ENCODE measurements around the gene MAST2. TPM values are rescaled to one million over a fixed set of nuclear protein-coding genes. Genes with fewer than 3 reads are reported as not detected.

The MAST2 gene
- total and polyA plus RNA-seq, 9 of the 15 experiments (the other 6 are each of a cell fraction or from before 2014, with no cell fraction given): 0.73 to 32.0 (median 17.8) TPM

DNA sequence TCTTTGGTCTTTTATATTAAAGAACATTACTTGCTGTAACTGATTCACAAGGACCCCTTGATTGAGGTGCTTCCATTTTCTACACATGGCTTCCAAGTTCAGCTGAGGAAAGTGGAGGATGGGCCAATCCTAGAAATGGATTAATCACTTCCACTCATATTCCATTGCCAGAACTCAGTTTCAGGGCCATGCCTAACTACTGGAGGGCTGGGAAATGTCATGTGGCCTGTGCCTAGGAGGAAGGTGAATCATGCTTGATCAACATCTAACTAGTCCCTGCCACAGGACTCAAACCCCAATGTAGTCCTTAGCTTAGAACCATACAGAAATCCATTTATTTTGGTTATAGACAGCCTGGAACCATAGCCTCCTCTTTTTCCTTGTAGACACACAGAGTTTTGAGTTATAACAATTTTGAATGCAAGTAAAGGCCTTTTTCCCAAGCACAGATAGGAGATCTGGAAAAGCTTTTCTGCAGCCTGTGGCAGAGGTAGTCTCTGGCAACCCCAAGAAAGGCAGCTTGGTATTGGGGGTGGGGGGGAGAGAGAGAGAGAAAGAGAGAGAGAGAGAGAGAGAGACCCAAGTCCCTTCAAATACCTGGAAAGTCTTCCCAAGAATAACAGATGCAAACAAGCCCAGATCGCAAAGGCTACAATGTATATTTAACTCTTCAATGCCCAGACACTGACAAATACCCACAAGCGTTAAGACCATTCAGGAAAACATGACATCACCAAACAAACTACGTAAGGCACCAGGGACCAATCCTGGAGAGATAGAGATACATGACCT lies 12.5 kb downstream of the MAST2 start:
- ChIA-PET POLR2A (interaction anchor here (0.8 to 1.2 kb wide), 3 partner anchors 9 to 435 kb away, joined by 3 read pairs; no protein-coding TSS in a partner anchor), CTCF (ENCODE audit: low intra/inter-chr PET ratio) (no interaction called here)
- no TSS peak for BruUV-seq (replicated peaks)
- Histone ChIP-seq H3K9me3 (replicated peaks; ENCODE audit: control insufficient read depth, insufficient read depth, low read depth, low read length) (0 out of 2 replicates have a peak, but pooled peaks cover under 1% of the 10 kb centered on the region), H3K79me2 (ENCODE audit: control insufficient read depth, insufficient read depth, low read length) (peaks cover 24% of the 10 kb centered on the region; the same call in 2 of the 3 replicates), H3K27ac (ENCODE audit: extremely low read depth, low read depth, low read length) (no peak overlapping the region), H3K4me3 (no peak overlapping the region), H3K4me2 (ENCODE audit: insufficient read depth, low read length) (no peak overlapping the region), H2AFZ (ENCODE audit: low read depth, low read length) (no peak overlapping the region), H3K9me1 (ENCODE audit: control insufficient read depth, insufficient read depth, low read length) (no peaks in the 10 kb centered on the region), H3K27me3 (ENCODE audit: control insufficient read depth in 2 of 2, insufficient read depth in 2 of 2, low read length in 2 of 2) (no peaks in the 10 kb centered on the region), H3K4me1 (replicated peaks in 1 of 2; ENCODE audit: control insufficient read depth in 2 of 2, insufficient read depth in 2 of 2, low read length in 2 of 2) (no peaks in the 10 kb centered on the region), H4K20me1 (replicated peaks; ENCODE audit: control insufficient read depth, insufficient read depth, low read length) (no peaks in the 10 kb centered on the region), H3K9ac (ENCODE audit: insufficient read depth in 1 of 2, low read depth in 2 of 2, low read length in 2 of 2) (no peak overlapping the region), H3K36me3 (ENCODE audit: control insufficient read depth, insufficient read depth, low read length) (peaks cover 22% of the 10 kb centered on the region)
- DNase-seq (ENCODE audit: extremely low read depth in 1 of 4, low spot score in 3 of 4) (no peak), FAIRE-seq (no peak), ATAC-seq (no peak)
- in situ Hi-C loops (cut with MboI): no loop called here
- intact Hi-C loops (cut with micrococcal nuclease): no loop called here
- TF ChIP-seq KLF6 (CRISPR knock-in tag; IDR thresholded peaks at IDR 0.05; ENCODE audit: borderline replicate concordance) (no peak), ZNF3 (CRISPR knock-in tag; IDR thresholded peaks at IDR 0.05) (no peak), GATA2 (CRISPR knock-in tag; IDR thresholded peaks at IDR 0.05) (no peak), POLR2H (tag; IDR thresholded peaks at IDR 0.05; ENCODE audit: low read depth) (no peak), FOSL1 (tag; conservative IDR thresholded peaks at IDR 0.05) (no peak), RHOXF2B (CRISPR knock-in tag; conservative IDR thresholded peaks at IDR 0.05) (no peak), CBX1 (IDR thresholded peaks at IDR 0.05; ENCODE audit: low read depth) (no peak), TCF7L2 (IDR thresholded peaks at IDR 0.05; ENCODE audit: low read depth, low read length) (no peak), NBN (IDR thresholded peaks at IDR 0.05; ENCODE audit: low read depth) (no peak), CBX5 (IDR thresholded peaks at IDR 0.05; ENCODE audit: borderline replicate concordance, low read depth) (no peak)
- TF ChIP-seq, protein P1, sequence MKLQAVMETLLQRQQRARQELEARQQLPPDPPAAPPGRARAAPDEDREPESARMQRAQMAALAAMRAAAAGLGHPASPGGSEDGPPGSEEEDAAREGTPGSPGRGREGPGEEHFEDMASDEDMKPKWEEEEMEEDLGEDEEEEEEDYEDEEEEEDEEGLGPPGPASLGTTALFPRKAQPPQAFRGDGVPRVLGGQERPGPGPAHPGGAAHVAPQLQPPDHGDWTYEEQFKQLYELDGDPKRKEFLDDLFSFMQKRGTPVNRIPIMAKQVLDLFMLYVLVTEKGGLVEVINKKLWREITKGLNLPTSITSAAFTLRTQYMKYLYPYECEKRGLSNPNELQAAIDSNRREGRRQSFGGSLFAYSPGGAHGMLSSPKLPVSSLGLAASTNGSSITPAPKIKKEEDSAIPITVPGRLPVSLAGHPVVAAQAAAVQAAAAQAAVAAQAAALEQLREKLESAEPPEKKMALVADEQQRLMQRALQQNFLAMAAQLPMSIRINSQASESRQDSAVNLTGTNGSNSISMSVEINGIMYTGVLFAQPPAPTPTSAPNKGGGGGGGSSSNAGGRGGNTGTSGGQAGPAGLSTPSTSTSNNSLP (IDR thresholded peaks at IDR 0.05; ENCODE audit: borderline replicate concordance, low read depth, low read length): no peak
- 86% methylated on average over 3 of the region's 3 CpGs for WGBS (ENCODE audit: insufficient coverage, low coverage, missing lambda C conversion rate)
